Peyer's patch (tissue), 4 donors: ENCODE results near the gene ITSN2. TPM values are rescaled to one million over a fixed set of nuclear protein-coding genes. Genes with fewer than 3 reads are reported as not detected.
A peak's percentile ranks its signal among the peaks of the same experiment; 100 is the strongest.
"Not testable (repeated sequence)": the region's sequence is repeated elsewhere in the genome, so short reads cannot be mapped to it uniquely, and the experiment has no call there.

Experiments used
- DNase-seq, 3 donors: peaks; one replicate each; pipeline ENCODE4 v3.0.0-alpha.2; 2017 to 2019
- H3K27ac ChIP-seq, 4 donors: fragments of 200-600 bp; sonication (generic); one replicate each; pipeline ENCODE4 v1.5.1; 2016 to 2019
- H3K27me3 ChIP-seq, 2 donors: fragments of 200-600 bp; sonication (generic); one replicate each; pipeline ENCODE4 v1.5.1; 2019
- H3K36me3 ChIP-seq, 3 donors: fragments of 200-600 bp; sonication (generic); one replicate each; pipeline ENCODE4 v1.5.1; 2016 to 2019
- H3K4me1 ChIP-seq, 4 donors: fragments of 200-600 bp; sonication (generic); one replicate each; pipeline ENCODE4 v1.5.1; 2016 to 2019
- H3K4me3 ChIP-seq, 4 donors: fragments of 200-600 bp; sonication (generic); 1 replicate in 3 of 4; 2 replicates in 1 of 4; pipeline ENCODE4 v1.5.1; 2016 to 2019; ENCODE audit warnings: mild to moderate bottlenecking in 1 of 4
- H3K9me3 ChIP-seq, 4 donors: fragments of 200-600 bp; sonication (generic); one replicate each; pipeline ENCODE4 v1.5.1; 2016 to 2019; ENCODE audit warnings: mild to moderate bottlenecking in 1 of 4
- POLR2A ChIP-seq, 2 donors: fragments of 450-650 bp; IDR thresholded peaks; one replicate each; pipeline ENCODE4 v1.5.1; 2017; ENCODE audit warnings: antibody characterized with exemption in 2 of 2, mild to moderate bottlenecking in 2 of 2, moderate library complexity in 2 of 2
- total RNA-seq, 4 donors: library from RNA; depleted of rRNA; stranded (reverse); fragments of >200 nt; gene quantifications; one replicate each; pipeline ENCODE4 v1.1.0, GENCODE V29; 2016
- TF ChIP-seq, protein P1 (sequence below), 6 experiments: fragments of 450-650 bp in 4 of 6; fragments of 200-600 bp in 2 of 6; sonication (generic) in 1 of 6; IDR thresholded peaks; one replicate each; pipeline ENCODE4 v1.5.1; 2017 to 2019; ENCODE audit warnings: antibody characterized with exemption in 6 of 6, mild to moderate bottlenecking in 3 of 6, moderate library complexity in 1 of 6

ITSN2 gene
- total RNA-seq, 4 donors from 2014 or later: 35.6 to 112 (median 46.4) TPM

DNA sequence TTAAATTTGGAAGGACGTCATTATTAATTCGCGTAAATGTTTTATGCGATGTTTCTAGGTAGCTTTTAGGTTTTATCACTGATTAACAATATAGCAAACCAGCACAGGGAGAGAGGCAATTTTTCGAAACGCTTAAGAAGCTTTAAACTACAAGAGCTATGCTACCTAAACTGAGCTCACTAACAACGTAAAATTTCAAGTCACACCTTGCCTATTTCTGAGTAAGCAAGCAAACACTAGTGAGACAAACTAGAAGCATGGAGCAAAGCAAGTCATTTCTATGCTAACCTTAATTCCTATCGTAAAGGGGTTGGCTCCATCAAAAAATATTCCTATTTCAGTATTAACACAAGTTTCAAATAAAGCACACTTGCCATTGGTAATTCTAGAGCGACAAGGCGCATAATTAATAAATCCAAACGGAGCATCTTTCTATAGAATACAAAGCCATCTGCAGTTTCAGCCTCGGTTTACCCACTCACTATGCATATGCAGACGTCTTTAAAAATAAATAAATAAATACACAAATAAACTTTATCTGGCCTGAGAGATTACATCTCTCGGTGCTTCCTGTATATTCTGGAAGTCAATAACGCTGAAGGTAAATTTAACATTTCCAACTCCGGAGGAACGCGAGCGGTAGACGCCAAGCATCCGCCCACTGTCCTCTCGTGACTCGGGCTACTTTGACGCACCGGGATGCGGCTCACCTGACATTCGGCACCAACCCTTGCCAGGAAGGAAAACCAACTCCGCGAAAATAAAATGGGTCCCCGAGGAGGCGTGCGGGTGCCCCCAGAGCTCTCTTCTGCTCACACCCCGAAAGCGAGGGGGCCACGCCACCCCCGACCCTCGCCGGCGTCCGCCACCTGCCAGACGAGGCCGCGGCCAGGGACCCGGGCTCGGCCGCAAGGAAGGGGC is 947 bp downstream of the ITSN2 start:
- peak overlapping the region; percentile 88 to 98 (median 94) for H3K27ac ChIP-seq
- peaks cover 3 to 23% (median 7%) of the 10 kb centered on the region in 4 donors for H3K4me1 ChIP-seq
- no peaks in the 10 kb centered on the region for H3K27me3 ChIP-seq
- H3K9me3 ChIP-seq: no peaks in the 10 kb centered on the region
- TF ChIP-seq POLR2A (IDR thresholded peaks at IDR 0.05): peak in 1 of 2 donors; percentile 53
- TF ChIP-seq, protein P1, sequence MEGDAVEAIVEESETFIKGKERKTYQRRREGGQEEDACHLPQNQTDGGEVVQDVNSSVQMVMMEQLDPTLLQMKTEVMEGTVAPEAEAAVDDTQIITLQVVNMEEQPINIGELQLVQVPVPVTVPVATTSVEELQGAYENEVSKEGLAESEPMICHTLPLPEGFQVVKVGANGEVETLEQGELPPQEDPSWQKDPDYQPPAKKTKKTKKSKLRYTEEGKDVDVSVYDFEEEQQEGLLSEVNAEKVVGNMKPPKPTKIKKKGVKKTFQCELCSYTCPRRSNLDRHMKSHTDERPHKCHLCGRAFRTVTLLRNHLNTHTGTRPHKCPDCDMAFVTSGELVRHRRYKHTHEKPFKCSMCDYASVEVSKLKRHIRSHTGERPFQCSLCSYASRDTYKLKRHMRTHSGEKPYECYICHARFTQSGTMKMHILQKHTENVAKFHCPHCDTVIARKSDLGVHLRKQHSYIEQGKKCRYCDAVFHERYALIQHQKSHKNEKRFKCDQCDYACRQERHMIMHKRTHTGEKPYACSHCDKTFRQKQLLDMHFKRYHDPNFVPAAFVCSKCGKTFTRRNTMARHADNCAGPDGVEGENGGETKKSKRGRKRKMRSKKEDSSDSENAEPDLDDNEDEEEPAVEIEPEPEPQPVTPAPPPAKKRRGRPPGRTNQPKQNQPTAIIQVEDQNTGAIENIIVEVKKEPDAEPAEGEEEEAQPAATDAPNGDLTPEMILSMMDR (IDR thresholded peaks at IDR 0.05): no peak
- peak; percentile 63 to 85 (median 73) for DNase-seq
- H3K4me3 ChIP-seq: peak overlapping the region; percentile 70 to 99 (median 88)
- no peaks in the 10 kb centered on the region for H3K36me3 ChIP-seq

DNA sequence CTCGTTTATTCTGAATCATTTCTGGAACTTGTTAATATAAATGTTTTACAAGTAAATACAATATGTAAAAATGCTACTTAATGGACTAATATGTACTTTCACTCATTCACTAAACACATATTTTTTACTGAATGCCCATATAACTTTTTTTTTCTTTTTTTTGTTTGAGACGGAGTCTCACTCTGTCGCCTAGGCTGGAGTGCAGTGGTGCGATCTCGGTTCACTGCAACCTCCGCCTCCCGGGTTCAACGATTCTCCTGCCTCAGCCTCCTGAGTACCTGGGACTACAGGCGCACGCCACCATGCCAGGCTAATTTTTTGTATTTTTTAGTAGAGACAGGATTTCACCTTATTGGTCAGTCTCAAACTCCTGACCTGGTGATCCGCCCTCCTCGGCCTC is 2.6 kb downstream of the ITSN2 start:
- H3K4me1 ChIP-seq: peaks cover 3 to 27% (median 7%) of the 10 kb centered on the region in 4 donors
- H3K9me3 ChIP-seq, H3K36me3 ChIP-seq, H3K4me3 ChIP-seq, DNase-seq, H3K27ac ChIP-seq, H3K27me3 ChIP-seq: not testable (repeated sequence)

DNA sequence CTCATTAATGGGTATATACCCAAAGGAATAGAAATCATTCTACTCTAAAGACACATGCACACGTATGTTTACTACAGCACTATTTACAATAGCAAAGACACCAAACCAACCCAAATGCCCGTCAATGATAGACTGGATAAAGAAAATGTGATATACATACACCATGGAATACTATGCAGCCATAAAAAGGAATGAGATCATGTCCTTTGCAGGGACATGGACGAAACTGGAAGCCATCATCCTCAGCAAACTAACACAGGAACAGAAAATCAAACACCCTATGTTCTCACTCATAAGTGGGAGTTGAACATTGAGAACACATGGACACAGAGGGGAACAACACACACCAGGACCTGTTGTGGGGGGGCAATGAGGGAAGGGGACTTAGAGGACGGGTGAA is 3.2 kb downstream of the ITSN2 start:
- H3K27me3 ChIP-seq, H3K27ac ChIP-seq, DNase-seq, H3K36me3 ChIP-seq, H3K4me3 ChIP-seq, H3K9me3 ChIP-seq: not testable (repeated sequence)
- peaks cover 3 to 27% (median 8%) of the 10 kb centered on the region in 4 donors for H3K4me1 ChIP-seq

DNA sequence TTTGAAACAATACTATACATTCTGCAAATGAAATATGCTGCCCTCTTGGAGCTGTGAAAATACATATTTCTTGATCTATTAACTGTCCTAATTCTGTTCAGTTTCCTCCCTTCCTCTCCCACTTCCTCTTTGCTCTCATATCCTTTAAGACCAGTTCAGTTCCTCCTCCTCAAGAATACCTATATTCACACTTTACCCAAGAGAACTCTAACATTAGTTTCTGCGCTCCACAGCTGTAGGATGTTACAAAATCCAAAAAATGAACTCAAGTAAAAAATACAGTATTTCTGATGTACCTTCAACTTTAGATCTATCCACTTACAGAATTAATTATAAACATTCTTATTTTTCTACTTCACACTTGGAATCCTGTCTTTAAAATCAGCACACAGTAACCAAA is 5.4 kb downstream of the ITSN2 start:
- Histone ChIP-seq H3K27me3 (no peaks in the 10 kb centered on the region), H3K9me3 (no peaks in the 10 kb centered on the region), H3K4me3 (no peak overlapping the region), H3K4me1 (peaks cover 0 to 27% (median 8%) of the 10 kb centered on the region in 4 donors), H3K27ac (peak overlapping the region in 1 of 4 donors; percentile 27), H3K36me3 (no peaks in the 10 kb centered on the region)
- TF ChIP-seq POLR2A (IDR thresholded peaks at IDR 0.05): no peak
- TF ChIP-seq, protein P1 (IDR thresholded peaks at IDR 0.05): no peak
- DNase-seq: no peak

DNA sequence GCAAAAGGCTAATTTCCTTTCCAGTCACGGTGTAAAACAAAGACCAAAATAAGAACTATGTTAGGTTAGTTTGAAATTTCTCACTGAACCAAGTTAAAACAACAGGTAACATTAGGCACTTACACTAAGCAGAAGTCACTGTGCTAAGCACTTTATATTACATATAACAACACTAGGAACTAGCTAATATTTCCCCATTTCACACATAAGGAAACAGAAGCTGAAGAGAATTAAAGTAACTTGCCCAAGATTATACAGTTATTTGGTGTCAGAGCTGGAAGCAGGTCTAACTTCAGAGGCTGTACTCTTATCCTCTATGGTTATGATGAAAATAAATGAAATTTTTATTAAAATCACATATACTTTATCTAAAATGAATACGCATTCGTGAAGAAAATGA is 5.9 kb downstream of the ITSN2 start:
- H3K4me1 ChIP-seq: peaks cover 0 to 27% (median 8%) of the 10 kb centered on the region in 4 donors
- no peak overlapping the region for H3K4me3 ChIP-seq
- TF ChIP-seq, protein P1 (IDR thresholded peaks at IDR 0.05): no peak

DNA sequence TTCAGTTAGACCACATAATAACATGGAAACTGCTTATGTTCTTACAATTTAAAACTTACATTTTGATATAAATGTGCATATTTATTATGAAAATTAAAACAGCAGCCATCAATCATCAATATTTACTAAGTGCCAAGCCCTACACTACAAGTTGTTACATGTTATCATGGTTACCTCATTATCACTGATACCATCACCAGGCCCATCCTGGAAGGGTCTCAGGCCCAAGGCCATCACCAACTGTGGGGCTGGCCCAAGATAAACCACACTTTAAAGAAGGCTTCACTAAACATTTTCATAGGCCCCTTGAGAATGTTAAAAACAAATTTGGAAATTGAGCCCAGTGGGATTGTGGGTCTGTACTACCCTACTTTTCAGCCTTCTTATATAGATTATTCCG is 6.4 kb downstream of the ITSN2 start:
- Histone ChIP-seq H3K36me3 (no peaks in the 10 kb centered on the region), H3K9me3 (no peaks in the 10 kb centered on the region), H3K27me3 (no peaks in the 10 kb centered on the region), H3K27ac (no peak overlapping the region), H3K4me3 (no peak overlapping the region), H3K4me1 (peaks cover 0 to 24% (median 8%) of the 10 kb centered on the region in 4 donors)
- DNase-seq: no peak
- TF ChIP-seq POLR2A (IDR thresholded peaks at IDR 0.05): no peak

More for the DNA sequence above, 5.9 kb downstream of the ITSN2 start:
- no peak for DNase-seq
- Histone ChIP-seq H3K9me3 (no peaks in the 10 kb centered on the region), H3K27ac (peak overlapping the region in 1 of 4 donors; percentile 27), H3K27me3 (no peaks in the 10 kb centered on the region), H3K36me3 (no peaks in the 10 kb centered on the region)

DNA sequence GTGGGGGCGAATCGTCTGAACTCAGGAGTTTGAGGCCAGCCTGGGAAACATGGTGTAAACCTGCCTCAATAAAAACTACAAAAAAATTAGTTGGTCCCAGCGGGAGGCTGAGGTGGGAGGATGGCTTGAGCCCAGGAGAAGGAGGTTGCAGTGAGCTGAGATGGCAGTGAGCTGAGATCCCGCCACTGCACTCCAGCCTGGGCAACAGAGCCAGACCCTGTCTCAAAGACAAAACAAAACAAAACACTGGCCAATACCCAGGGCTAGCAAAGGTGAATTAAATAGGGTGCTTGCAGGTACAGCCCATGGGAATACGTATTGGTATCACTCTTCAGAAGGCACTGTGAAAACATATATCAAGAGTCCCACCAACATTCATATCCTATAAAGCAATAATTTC is 7.0 kb downstream of the ITSN2 start:
- Histone ChIP-seq H3K27ac (no peak overlapping the region), H3K9me3 (no peaks in the 10 kb centered on the region), H3K4me3 (no peak overlapping the region), H3K27me3 (no peaks in the 10 kb centered on the region), H3K36me3 (no peaks in the 10 kb centered on the region), H3K4me1 (peaks cover 0 to 17% (median 6%) of the 10 kb centered on the region in 4 donors)
- no peak for TF ChIP-seq POLR2A (IDR thresholded peaks at IDR 0.05)
- TF ChIP-seq, protein P1 (IDR thresholded peaks at IDR 0.05): no peak
- no peak for DNase-seq
